Measurements from ENCODE around the gene HOXB6.

The HOXB6 gene

GRCh38 chr17:48644910-48645557 lies 40.2 kb upstream of the HOXB6 start:
- peak overlapping the region; percentile 67 for H3K4me3 ChIP-seq (ENCODE audit: low read length)
- DNase-seq (ENCODE audit: low read depth): no peak
- TF ChIP-seq, protein P1, sequence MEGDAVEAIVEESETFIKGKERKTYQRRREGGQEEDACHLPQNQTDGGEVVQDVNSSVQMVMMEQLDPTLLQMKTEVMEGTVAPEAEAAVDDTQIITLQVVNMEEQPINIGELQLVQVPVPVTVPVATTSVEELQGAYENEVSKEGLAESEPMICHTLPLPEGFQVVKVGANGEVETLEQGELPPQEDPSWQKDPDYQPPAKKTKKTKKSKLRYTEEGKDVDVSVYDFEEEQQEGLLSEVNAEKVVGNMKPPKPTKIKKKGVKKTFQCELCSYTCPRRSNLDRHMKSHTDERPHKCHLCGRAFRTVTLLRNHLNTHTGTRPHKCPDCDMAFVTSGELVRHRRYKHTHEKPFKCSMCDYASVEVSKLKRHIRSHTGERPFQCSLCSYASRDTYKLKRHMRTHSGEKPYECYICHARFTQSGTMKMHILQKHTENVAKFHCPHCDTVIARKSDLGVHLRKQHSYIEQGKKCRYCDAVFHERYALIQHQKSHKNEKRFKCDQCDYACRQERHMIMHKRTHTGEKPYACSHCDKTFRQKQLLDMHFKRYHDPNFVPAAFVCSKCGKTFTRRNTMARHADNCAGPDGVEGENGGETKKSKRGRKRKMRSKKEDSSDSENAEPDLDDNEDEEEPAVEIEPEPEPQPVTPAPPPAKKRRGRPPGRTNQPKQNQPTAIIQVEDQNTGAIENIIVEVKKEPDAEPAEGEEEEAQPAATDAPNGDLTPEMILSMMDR (conservative IDR thresholded peaks at IDR 0.05; ENCODE audit: low read length): no peak

GRCh38 chr17:48644159-48644558 lies 39.4 kb upstream of the HOXB6 start:
- H3K4me3 ChIP-seq (ENCODE audit: low read length): peak overlapping the region; percentile 67
- DNase-seq (ENCODE audit: low read depth): peak; percentile 29
- TF ChIP-seq, protein P1 (conservative IDR thresholded peaks at IDR 0.05; ENCODE audit: low read length): no peak

- TF ChIP-seq, protein P1 (conservative IDR thresholded peaks at IDR 0.05; ENCODE audit: low read length): no peak
- DNase-seq (ENCODE audit: low read depth): peak; percentile 65
- peak overlapping the region; percentile 67 for H3K4me3 ChIP-seq (ENCODE audit: low read length)
Measured at GRCh38 chr17:48643697-48644012, 38.9 kb upstream of the HOXB6 start.

DNA sequence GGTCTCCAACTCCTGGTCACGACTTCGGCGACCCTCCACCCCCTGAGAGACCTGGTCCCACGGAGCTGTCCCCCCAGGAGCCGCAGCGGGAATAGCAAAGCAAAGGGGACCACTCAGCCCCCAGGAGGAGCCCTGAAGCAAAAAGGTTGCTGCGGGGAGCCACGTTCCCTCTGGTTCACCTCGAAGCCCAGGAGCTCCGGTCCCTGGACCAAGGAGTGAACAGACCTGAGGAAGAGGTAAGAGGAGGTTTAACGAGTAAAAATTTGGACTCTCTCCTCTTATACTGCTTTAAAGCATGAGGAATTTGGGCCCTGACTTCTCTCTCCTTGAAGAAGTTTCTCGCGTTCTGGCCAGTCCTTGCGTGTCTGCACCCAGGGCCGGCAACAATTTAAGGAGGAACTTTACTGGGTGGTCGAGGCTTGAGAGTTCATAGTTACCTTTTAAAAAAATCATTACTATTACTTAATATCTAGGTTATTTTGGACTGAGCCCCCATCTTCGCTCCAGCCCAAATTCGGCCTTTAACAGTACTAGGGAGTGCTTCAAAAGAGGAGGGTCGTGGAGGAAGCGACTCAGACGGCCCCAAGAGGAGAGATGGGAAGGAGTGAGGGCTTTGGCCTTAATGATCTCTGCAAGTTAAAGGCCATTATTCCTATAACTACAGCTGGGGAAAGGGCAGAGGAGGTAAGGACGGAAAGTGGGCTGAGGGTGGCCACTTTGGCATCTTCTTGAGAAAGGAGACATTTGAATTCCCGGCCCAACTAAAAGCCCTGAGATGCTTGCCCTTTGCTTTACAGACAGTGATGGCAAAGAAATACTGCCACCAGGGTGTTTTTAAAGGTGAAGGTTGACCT lies 38.3 kb upstream of the HOXB6 start:
- peak overlapping the region; percentile 67 for H3K4me3 ChIP-seq (ENCODE audit: low read length)
- TF ChIP-seq, protein P1 (conservative IDR thresholded peaks at IDR 0.05; ENCODE audit: low read length): no peak
- DNase-seq (ENCODE audit: low read depth): no peak

- peak; percentile 59 for DNase-seq (ENCODE audit: low read depth)
- TF ChIP-seq, protein P1 (conservative IDR thresholded peaks at IDR 0.05; ENCODE audit: low read length): no peak
- H3K4me3 ChIP-seq (ENCODE audit: low read length): peak overlapping the region; percentile 67
Measured at GRCh38 chr17:48642059-48642842, 37.5 kb upstream of the HOXB6 start.

DNA sequence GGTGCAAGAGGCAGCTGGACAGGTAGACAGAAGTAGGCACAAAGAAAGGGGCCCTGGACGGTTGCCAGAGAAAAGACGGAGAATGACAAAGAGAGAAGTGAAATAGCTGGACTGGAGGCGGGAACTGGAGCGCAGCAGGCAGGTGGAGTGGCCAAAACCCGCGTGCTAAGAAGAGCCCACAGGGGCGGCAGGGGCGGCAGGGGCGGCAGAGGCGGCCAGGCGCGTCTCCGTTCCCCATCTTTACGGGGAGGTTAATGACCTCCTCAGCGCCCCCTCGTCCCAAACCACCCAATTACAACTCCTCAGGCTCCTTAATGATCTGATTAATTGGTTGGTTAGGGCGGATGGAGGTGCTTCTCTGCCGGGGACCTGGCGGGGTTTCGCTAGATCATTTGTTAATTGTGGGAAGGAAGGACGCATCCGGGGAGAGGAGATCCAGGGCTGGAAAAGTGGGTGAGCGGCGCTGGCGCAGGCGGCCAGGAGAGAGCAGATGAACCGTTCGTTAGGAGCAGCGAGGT lies 36.8 kb upstream of the HOXB6 start:
- DNase-seq (ENCODE audit: low read depth): no peak
- TF ChIP-seq, protein P1 (conservative IDR thresholded peaks at IDR 0.05; ENCODE audit: low read length): no peak
- no peak overlapping the region; the same call in 1 of the 2 replicates for H3K4me3 ChIP-seq (ENCODE audit: low read length)

All from AG10803 (cell line).